T-cell (primary cell): Measurements from ENCODE around the gene CCL13. TPM values are rescaled to one million over a fixed set of nuclear protein-coding genes. Genes with fewer than 3 reads are reported as not detected.

Experiments used
- ATAC-seq, 4 experiments: fragments of 200-7000 bp in 3 of 4; fragments of 150-1000 bp in 1 of 4; cut with Tn5 transposase; replicated peaks in 1 of 4; 1 replicate in 3 of 4; 2 replicates in 1 of 4; pipeline ENCODE4 v1.10.0; 2021; ENCODE audit warnings: moderate library complexity in 3 of 4, mild to moderate bottlenecking in 2 of 4, moderate number of reproducible peaks in 1 of 4
- CTCF ChIA-PET, 2 donors: fragments of 300-600 bp; sonication (Branson Sonifier 250); formaldehyde crosslinking; loops; one replicate each; lab custom pipeline; 2022; ENCODE audit warnings: antibody characterized with exemption in 2 of 2; lab: Charles Lee
- POLR2A ChIA-PET, 2 donors: fragments of 300-600 bp; sonication (Branson Sonifier 250); formaldehyde crosslinking; loops; one replicate each; lab custom pipeline; 2022; ENCODE audit warnings: antibody characterized with exemption in 2 of 2; lab: Charles Lee
- DNase-seq, 35 experiments: peaks; one replicate each; pipeline versions ENCODE4 v3.0.0 to v3.0.0-alpha.2; 2013 to 2023
- H3K27ac ChIP-seq: one replicate; pipeline ENCODE4 v1.5.1; 2013; ENCODE audit warnings: low read length
- H3K27me3 ChIP-seq, 2 experiments: replicated peaks in 1 of 2; 1 replicate in 1 of 2; 2 replicates in 1 of 2; pipeline versions ENCODE4 v1.6.1 to v1.7.0; 2013; ENCODE audit warnings: low read length in 1 of 2, mixed read lengths in 1 of 2; ENCODE audit not compliant: control insufficient read depth in 2 of 2, insufficient read depth in 2 of 2; ENCODE audit errors: extremely low read depth in 1 of 2
- H3K36me3 ChIP-seq, 2 donors: 1 replicate in 1 of 2; 2 replicates in 1 of 2; pipeline versions ENCODE4 v1.6.1 to v1.7.0; 2013; ENCODE audit warnings: low read length in 1 of 2; ENCODE audit not compliant: control insufficient read depth in 2 of 2, insufficient read depth in 1 of 2; ENCODE audit errors: extremely low read depth in 1 of 2
- H3K4me1 ChIP-seq, 2 experiments: 1 replicate in 1 of 2; 2 replicates in 1 of 2; pipeline versions ENCODE4 v1.6.1 to v1.7.0; 2013; ENCODE audit warnings: low read length in 2 of 2, mixed read lengths in 1 of 2; ENCODE audit not compliant: insufficient read depth in 2 of 2, control insufficient read depth in 1 of 2; ENCODE audit errors: extremely low read depth in 1 of 2
- H3K4me3 ChIP-seq, 2 donors: 1 replicate in 1 of 2; 2 replicates in 1 of 2; pipeline versions ENCODE4 v1.5.1 to v1.7.0; 2013; ENCODE audit warnings: mild to moderate bottlenecking in 2 of 2, low read length in 1 of 2, moderate library complexity in 1 of 2; ENCODE audit not compliant: control insufficient read depth in 1 of 2; ENCODE audit errors: extremely low read depth in 1 of 2
- H3K9me3 ChIP-seq: 2 replicates; pipeline ENCODE4 v1.7.0; 2013
- H3K27ac Mint-ChIP-seq, 2 donors: one replicate each; pipeline ENCODE4 v1.8.0; 2020 to 2021; ENCODE audit warnings: mild to moderate bottlenecking in 2 of 2, mixed read lengths in 2 of 2
- H3K27me3 Mint-ChIP-seq, 2 donors: one replicate each; pipeline ENCODE4 v1.8.0; 2021 to 2022; ENCODE audit warnings: mixed read lengths in 2 of 2
- H3K36me3 Mint-ChIP-seq: one replicate; pipeline ENCODE4 v1.8.0; 2021; ENCODE audit warnings: mixed read lengths
- H3K4me1 Mint-ChIP-seq, 3 donors: one replicate each; pipeline ENCODE4 v1.8.0; 2020 to 2022; ENCODE audit warnings: mixed read lengths in 3 of 3, mild to moderate bottlenecking in 1 of 3
- H3K4me3 Mint-ChIP-seq, 3 donors: one replicate each; pipeline ENCODE4 v1.8.0; 2020 to 2022; ENCODE audit warnings: mild to moderate bottlenecking in 3 of 3, mixed read lengths in 3 of 3, moderate library complexity in 3 of 3
- H3K9me3 Mint-ChIP-seq, 3 donors: one replicate each; pipeline ENCODE4 v1.8.0; 2020 to 2022; ENCODE audit warnings: mixed read lengths in 3 of 3
- WGBS: methylation state at CpG from one replicate; pipeline ENCODE4 v1.1.5; 2013; ENCODE audit warnings: missing lambda C conversion rate; ENCODE audit not compliant: insufficient coverage; 5-methylcytosine and 5-hydroxymethylcytosine counted together
- total RNA-seq, 35 experiments: library from RNA in 6 of 35; stranded (reverse) in 6 of 35; fragments of 120-200 nt in 1 of 35; gene quantifications; one replicate each; pipeline versions ENCODE4 v1.2.1 to v1.2.4 and lab custom pipeline; 2013 to 2026

Gene CCL13
- total RNA-seq, 5 donors from 2014 or later (not counting 1 experiment from before 2014, with no cell fraction given), result not detected

DNA sequence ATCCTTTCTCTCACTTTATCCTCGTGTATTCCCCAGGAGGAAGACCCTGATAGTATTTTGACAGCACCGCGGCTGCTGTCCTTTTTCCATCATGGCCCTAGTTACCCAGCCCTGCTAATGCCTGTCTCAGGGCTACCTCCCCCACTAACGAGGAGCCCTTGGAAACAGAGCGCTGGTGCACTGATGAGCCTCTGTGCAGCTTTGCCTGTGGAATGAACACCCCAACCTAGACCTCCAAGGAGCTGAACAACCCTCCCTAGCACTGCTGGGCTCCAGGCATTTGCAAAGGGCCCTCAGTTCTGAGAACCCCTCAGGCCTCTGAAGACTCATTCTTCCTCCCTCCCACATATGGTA, 30.0 kb downstream of the CCL13 start:
- POLR2A ChIA-PET, result no interaction called here
- 83% methylated on average over 5 of the region's 5 CpGs for WGBS
- H3K4me1 Mint-ChIP-seq, result peaks cover 7 to 14% (median 10%) of the 10 kb centered on the region in 3 donors

DNA sequence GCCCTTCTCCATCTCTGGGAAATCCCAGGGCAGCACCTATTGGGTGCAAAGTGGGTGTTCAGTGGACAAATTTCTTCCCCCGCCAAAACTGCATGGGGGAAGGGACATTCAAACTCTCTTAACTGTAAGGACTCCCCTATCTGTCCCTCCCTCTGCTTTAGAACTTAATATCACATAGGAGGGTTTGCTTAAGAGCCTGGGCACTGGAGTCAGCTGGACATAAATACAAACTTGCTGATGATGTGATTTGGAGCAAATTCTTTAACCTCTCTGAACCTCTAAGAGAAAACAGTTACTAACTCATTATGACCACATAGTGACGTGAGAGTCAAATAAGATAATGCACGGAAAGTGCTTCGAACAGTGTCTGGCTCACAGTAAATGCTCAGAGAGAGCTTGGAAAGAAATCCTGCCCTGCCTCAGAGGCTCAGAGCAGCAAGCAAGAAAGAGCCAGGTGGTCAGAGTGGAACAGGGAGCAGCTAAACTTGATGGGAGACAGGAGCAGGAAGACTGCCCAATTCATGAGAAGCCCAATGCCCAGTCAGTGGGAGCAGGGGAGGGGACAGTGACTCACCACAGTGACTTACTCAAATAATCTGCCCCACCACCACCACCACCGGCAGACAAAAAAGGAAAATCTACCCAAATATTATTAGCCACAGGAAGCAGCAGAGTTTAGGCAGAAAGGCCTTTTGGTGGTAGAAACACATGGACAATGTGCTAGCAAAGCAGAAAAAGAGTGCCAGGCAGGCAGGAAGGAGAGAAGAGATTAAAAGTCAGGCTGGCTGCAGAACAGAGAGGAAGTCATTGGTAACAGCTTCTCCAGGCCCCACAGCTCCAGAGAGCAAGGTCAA, 30.6 kb downstream of the CCL13 start:
- no peak overlapping the region for H3K4me3 ChIP-seq
- DNase-seq, result no peak
- H3K27me3 ChIP-seq, result peaks cover 0 to 23% of the 10 kb centered on the region in 2 experiments
- H3K27ac ChIP-seq, result no peak overlapping the region
- no peaks in the 10 kb centered on the region for H3K9me3 Mint-ChIP-seq
- no peak overlapping the region for H3K4me3 Mint-ChIP-seq
- H3K36me3 Mint-ChIP-seq, result no peaks in the 10 kb centered on the region
- no peaks in the 10 kb centered on the region for H3K36me3 ChIP-seq
- CTCF ChIA-PET, result no interaction called here
- ATAC-seq, result no peak
- H3K27ac Mint-ChIP-seq, result no peak overlapping the region
- POLR2A ChIA-PET, result no interaction called here
- peaks cover 7 to 14% (median 10%) of the 10 kb centered on the region in 3 donors for H3K4me1 Mint-ChIP-seq
- peaks cover 0 to 8% of the 10 kb centered on the region in 2 experiments for H3K4me1 ChIP-seq
- no peaks in the 10 kb centered on the region for H3K9me3 ChIP-seq
- H3K27me3 Mint-ChIP-seq, result peaks cover 16 to 17% of the 10 kb centered on the region in 2 donors
- 87% methylated on average over 3 of the region's 5 CpGs for WGBS

More for the DNA sequence above, 30.0 kb downstream of the CCL13 start:
- no peaks in the 10 kb centered on the region for H3K9me3 Mint-ChIP-seq
- Histone ChIP-seq H3K4me3 (no peak overlapping the region), H3K9me3 (no peaks in the 10 kb centered on the region), H3K27ac (no peak overlapping the region), H3K4me1 (peaks cover 0 to 8% of the 10 kb centered on the region in 2 experiments), H3K27me3 (peaks cover 0 to 23% of the 10 kb centered on the region in 2 experiments), H3K36me3 (no peaks in the 10 kb centered on the region)
- ATAC-seq (no peak), DNase-seq (no peak)
- peaks cover 16 to 17% of the 10 kb centered on the region in 2 donors for H3K27me3 Mint-ChIP-seq
- no peak overlapping the region for H3K27ac Mint-ChIP-seq
- no peak overlapping the region for H3K4me3 Mint-ChIP-seq
- CTCF ChIA-PET, result no interaction called here
- no peaks in the 10 kb centered on the region for H3K36me3 Mint-ChIP-seq

DNA sequence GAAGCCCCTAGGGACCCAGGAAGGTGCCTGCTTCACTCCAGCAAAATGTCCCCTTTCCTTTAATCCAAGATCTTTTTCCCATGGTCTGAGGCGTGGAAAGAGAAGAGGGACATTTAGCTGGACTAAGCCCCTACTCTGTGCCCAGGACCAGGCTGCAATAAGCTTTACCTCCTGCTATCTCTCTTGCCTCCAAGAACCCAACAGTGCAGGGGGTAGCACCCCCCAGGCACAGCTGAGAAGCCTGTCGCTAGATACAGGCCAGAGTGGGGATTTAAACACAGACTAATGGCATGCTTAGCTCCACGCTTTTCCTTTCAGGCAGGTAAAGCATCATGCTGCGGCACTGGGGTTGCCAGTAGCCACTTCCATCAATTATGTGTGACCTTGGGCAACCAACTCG, 31.3 kb downstream of the CCL13 start:
- no peak overlapping the region for H3K4me3 ChIP-seq
- whole genome bisulfite sequencing, result 81% methylated on average over 3 of the region's 5 CpGs
- ATAC-seq (no peak), DNase-seq (no peak)
- Mint-ChIP-seq H3K27ac (no peak overlapping the region), H3K36me3 (no peaks in the 10 kb centered on the region), H3K9me3 (no peaks in the 10 kb centered on the region), H3K27me3 (peaks cover 14 to 16% of the 10 kb centered on the region in 2 donors), H3K4me3 (no peak overlapping the region), H3K4me1 (peaks cover 5 to 10% (median 7%) of the 10 kb centered on the region in 3 donors)
- H3K36me3 ChIP-seq, result no peaks in the 10 kb centered on the region
- no peak overlapping the region for H3K27ac ChIP-seq
- ChIA-PET POLR2A (no interaction called here), CTCF (no interaction called here)
- peaks cover 0 to 21% of the 10 kb centered on the region in 2 experiments for H3K27me3 ChIP-seq
- H3K4me1 ChIP-seq, result peaks cover 0 to 6% of the 10 kb centered on the region in 2 experiments
- H3K9me3 ChIP-seq, result no peaks in the 10 kb centered on the region

DNA sequence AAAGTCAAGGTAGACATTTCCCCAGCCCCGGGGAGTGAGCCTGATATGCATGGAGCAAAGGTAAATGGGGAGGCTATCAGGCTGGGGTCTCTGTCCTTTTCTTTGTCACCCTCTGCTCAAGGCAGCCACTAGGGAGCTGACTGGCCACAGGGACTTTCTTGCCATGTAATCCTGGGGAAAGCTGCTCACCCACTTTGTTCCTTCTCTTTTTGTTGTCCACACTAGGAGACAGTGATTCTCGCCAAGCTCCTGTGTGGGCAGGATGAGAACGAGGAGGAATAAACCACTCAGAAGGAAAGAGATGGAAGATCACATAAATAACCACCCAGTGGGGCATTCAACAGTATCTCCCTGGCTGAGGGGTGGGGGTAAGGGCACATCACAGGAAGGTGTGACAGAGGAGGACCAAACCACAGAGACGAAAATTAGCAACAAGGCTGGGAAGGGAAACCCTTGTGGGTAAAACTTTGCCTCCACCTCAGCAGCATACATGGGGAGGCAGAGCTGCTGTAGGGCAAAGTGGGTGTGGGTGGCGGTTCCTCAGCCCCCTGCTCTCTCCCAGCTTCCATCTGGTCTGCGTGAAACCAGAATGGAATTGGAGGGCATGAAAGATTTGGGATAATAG, 33.0 kb downstream of the CCL13 start:
- POLR2A ChIA-PET, result no interaction called here

DNA sequence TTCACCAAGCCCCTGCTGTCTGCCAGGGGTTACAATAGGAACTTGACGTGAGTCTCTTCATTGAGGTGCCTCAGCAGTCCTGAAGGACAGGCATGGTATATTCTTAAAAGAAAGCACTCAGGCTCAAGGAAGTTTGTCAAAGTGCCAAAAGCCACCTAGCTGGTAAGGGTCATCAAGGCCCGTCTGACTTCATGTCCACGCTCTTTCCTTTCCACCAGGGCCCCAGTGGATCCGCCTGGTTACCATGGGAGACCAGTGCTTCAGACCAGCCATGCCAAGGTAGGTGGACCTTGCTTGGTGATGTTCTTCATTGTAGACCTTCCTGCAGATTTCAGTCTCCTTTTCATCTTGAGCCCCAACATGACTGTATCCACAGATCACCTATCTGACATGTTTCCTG, 34.4 kb downstream of the CCL13 start:
- WGBS, result 100% methylated on average over 1 of the region's 4 CpGs
- Mint-ChIP-seq H3K36me3 (no peaks in the 10 kb centered on the region), H3K27ac (no peak overlapping the region), H3K4me3 (no peak overlapping the region), H3K9me3 (no peaks in the 10 kb centered on the region), H3K27me3 (peaks cover 8 to 9% of the 10 kb centered on the region in 2 donors), H3K4me1 (peaks cover 0 to 7% (median 3%) of the 10 kb centered on the region in 3 donors)
- ChIA-PET CTCF (no interaction called here), POLR2A (no interaction called here)
- Histone ChIP-seq H3K27me3 (peaks cover 0 to 18% of the 10 kb centered on the region in 2 experiments), H3K4me3 (no peak overlapping the region), H3K27ac (no peak overlapping the region), H3K36me3 (no peaks in the 10 kb centered on the region), H3K4me1 (peaks cover 0 to 4% of the 10 kb centered on the region in 2 experiments), H3K9me3 (no peaks in the 10 kb centered on the region)
- no peak for DNase-seq
- ATAC-seq, result no peak

More for the DNA sequence above, 33.0 kb downstream of the CCL13 start:
- Histone ChIP-seq H3K4me1 (peaks cover 0 to 4% of the 10 kb centered on the region in 2 experiments), H3K9me3 (no peaks in the 10 kb centered on the region), H3K4me3 (no peak overlapping the region), H3K27me3 (peaks cover 0 to 18% of the 10 kb centered on the region in 2 experiments), H3K36me3 (no peaks in the 10 kb centered on the region), H3K27ac (no peak overlapping the region)
- 0% methylated on average over 3 of the region's 6 CpGs for WGBS
- DNase-seq (no peak), ATAC-seq (no peak)
- Mint-ChIP-seq H3K4me3 (no peak overlapping the region), H3K9me3 (no peaks in the 10 kb centered on the region), H3K36me3 (no peaks in the 10 kb centered on the region), H3K4me1 (peaks cover 0 to 7% (median 3%) of the 10 kb centered on the region in 3 donors), H3K27ac (no peak overlapping the region), H3K27me3 (peaks cover 14 to 19% of the 10 kb centered on the region in 2 donors)
- CTCF ChIA-PET, result no interaction called here

DNA sequence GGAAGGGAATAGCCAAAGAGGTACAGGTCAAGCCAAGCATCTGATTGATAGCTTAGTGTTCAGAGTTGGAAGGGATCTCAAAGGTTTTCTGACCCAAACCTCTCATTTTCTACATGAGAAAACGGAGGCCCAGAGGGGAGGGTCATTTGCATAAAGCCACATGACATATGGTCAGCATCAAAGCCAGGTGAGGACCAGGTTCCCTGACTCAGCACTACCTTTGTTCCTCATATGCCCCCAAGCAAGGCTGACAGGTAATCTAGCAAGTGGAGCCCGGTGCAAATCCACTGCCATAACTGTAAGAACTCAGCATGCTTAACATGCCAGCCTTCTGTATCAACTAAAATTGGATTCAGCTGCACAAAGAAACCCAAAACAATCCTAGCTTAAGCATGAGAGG, 35.0 kb downstream of the CCL13 start:
- Histone ChIP-seq H3K36me3 (no peaks in the 10 kb centered on the region), H3K4me1 (peaks cover 0 to 4% of the 10 kb centered on the region in 2 experiments), H3K27me3 (peaks cover 0 to 14% of the 10 kb centered on the region in 2 experiments), H3K9me3 (no peaks in the 10 kb centered on the region), H3K27ac (no peak overlapping the region), H3K4me3 (no peak overlapping the region)
- Mint-ChIP-seq H3K9me3 (no peaks in the 10 kb centered on the region), H3K27me3 (peaks cover 7 to 8% of the 10 kb centered on the region in 2 donors), H3K27ac (no peak overlapping the region), H3K4me1 (peaks cover 0 to 7% (median 3%) of the 10 kb centered on the region in 3 donors), H3K36me3 (no peaks in the 10 kb centered on the region), H3K4me3 (no peak overlapping the region)
- ChIA-PET POLR2A (no interaction called here), CTCF (no interaction called here)
- DNase-seq (no peak), ATAC-seq (no peak)
- 43% methylated on average over 1 of the region's 2 CpGs for WGBS
